K562 (cell line): Measurements from ENCODE around the gene FMNL3. TPM values are rescaled to one million over a fixed set of nuclear protein-coding genes. Genes with fewer than 3 reads are reported as not detected.

Source experiments
- EP400 ChIP-seq: fragments of 450-650 bp; IDR thresholded peaks from 2 replicates; pipeline ENCODE4 v1.6.1; 2017; ENCODE audit warnings: antibody characterized with exemption, mild to moderate bottlenecking, moderate library complexity
- FOXM1 ChIP-seq, 2 experiments: fragments of 450-650 bp in 1 of 2; sonication (generic) in 1 of 2; formaldehyde crosslinking in 1 of 2; IDR thresholded peaks; 2 replicates each; pipeline versions ENCODE4 v1.6.1 to v1.9.0; 2017 to 2022; ENCODE audit warnings: low read depth in 2 of 2, mild to moderate bottlenecking in 2 of 2, missing genetic modification reagents in 1 of 2, moderate library complexity in 1 of 2
- GATAD2B ChIP-seq: fragments of 450-650 bp; IDR thresholded peaks from 2 replicates; pipeline ENCODE4 v1.6.1; 2017; ENCODE audit warnings: mild to moderate bottlenecking, borderline replicate concordance
- MYC ChIP-seq, 2 experiments: fragments of 250-450 bp in 1 of 2; sonication (Bioruptor Pico) in 1 of 2; IDR thresholded peaks; 2 replicates each; pipeline versions ENCODE4 v1.5.1 to v1.6.1; 2012 to 2021; ENCODE audit warnings: low read depth in 2 of 2, borderline replicate concordance in 1 of 2, improper control_type of control experiment in 1 of 2, low read length in 1 of 2, mild to moderate bottlenecking in 1 of 2, moderate library complexity in 1 of 2
- NONO ChIP-seq, 2 experiments: fragments of 200-400 bp in 1 of 2; fragments of 450-650 bp in 1 of 2; formaldehyde crosslinking in 1 of 2; IDR thresholded peaks; 2 replicates each; pipeline ENCODE4 v1.6.1; 2017; ENCODE audit warnings: low read depth in 2 of 2, mild to moderate bottlenecking in 2 of 2, moderate library complexity in 2 of 2, low read length in 1 of 2
- NR2C2 ChIP-seq, 2 experiments: fragments of 200-800 bp in 1 of 2; sonication (Bioruptor generic) in 1 of 2; sonication (generic) in 1 of 2; formaldehyde crosslinking in 1 of 2; IDR thresholded peaks; 2 replicates each; pipeline versions ENCODE4 v1.6.1 to v1.8.0; 2016 to 2022; ENCODE audit warnings: mild to moderate bottlenecking in 1 of 2, missing compliant biosample characterization in 1 of 2, missing genetic modification characterization in 1 of 2, missing genetic modification reagents in 1 of 2
- POLR2H ChIP-seq: IDR thresholded peaks from 2 replicates; pipeline ENCODE4 v1.6.1; 2016; ENCODE audit warnings: missing genetic modification characterization, low read depth, mild to moderate bottlenecking, control low read depth, missing compliant biosample characterization, moderate library complexity
- RCOR1 ChIP-seq, 2 experiments: IDR thresholded peaks; 2 replicates each; pipeline ENCODE4 v1.6.1; 2012; ENCODE audit warnings: low read depth in 2 of 2, low read length in 2 of 2, borderline replicate concordance in 1 of 2, improper control_type of control experiment in 1 of 2
- SMARCA4 ChIP-seq: fragments of 450-650 bp; IDR thresholded peaks from 2 replicates; pipeline ENCODE4 v1.6.1; 2016
- SUPT5H ChIP-seq: fragments of 450-650 bp; IDR thresholded peaks from 2 replicates; pipeline ENCODE4 v1.6.1; 2016
- TCF3 ChIP-seq: sonication (generic); formaldehyde crosslinking; IDR thresholded peaks from 2 replicates; pipeline ENCODE4 v1.4.0; 2020; ENCODE audit warnings: mild to moderate bottlenecking, missing genetic modification reagents
- ZNF224 ChIP-seq: sonication (generic); formaldehyde crosslinking; IDR thresholded peaks from 2 replicates; pipeline ENCODE4 v1.8.0; 2022; ENCODE audit warnings: mild to moderate bottlenecking, missing genetic modification reagents
- ZNF586 ChIP-seq: fragments of 450-650 bp; formaldehyde crosslinking; conservative IDR thresholded peaks from 2 replicates; pipeline ENCODE4 v1.4.0; 2020; ENCODE audit warnings: mild to moderate bottlenecking, moderate library complexity
- ZNF830 ChIP-seq: fragments of 250-450 bp; sonication (Bioruptor Pico); IDR thresholded peaks from 2 replicates; pipeline ENCODE4 v1.5.0; 2021; ENCODE audit warnings: mild to moderate bottlenecking
- polyA plus RNA-seq, 8 experiments: library from polyadenylated mRNA; depleted of rRNA in 4 of 8; stranded (reverse) in 5 of 8; unstranded in 3 of 8; fragments of >200 nt; fragmentation: Nextera tagmentation in 2 of 8; fragmentation: Illumina TruSeq in 1 of 8; extraction: Ambion mirVana in 2 of 8; extraction: Trizol in 1 of 8; gene quantifications; 2 replicates each; pipeline versions ENCODE4 v1.2.1 to v1.2.3, GENCODE V29; 2011 to 2014; ENCODE audit warnings: inconsistent platforms in 1 of 8, missing spikeins in 1 of 8
- total RNA-seq, 7 experiments: library from RNA; depleted of rRNA in 6 of 7; stranded (reverse); fragments of >200 nt in 6 of 7; fragmentation: Illumina TruSeq in 2 of 7; extraction: Trizol in 2 of 7; gene quantifications; 2 replicates each; pipeline versions ENCODE4 v1.2.1 to v1.2.3, GENCODE V29; 2011 to 2021; ENCODE audit warnings: low replicate concordance in 1 of 7
- TF ChIP-seq, protein P1 (sequence below): fragments of 450-650 bp; IDR thresholded peaks from 2 replicates; pipeline ENCODE4 v1.6.1; 2016; ENCODE audit warnings: borderline replicate concordance
- TF ChIP-seq, protein P2 (sequence below): fragments of 150-350 bp; conservative IDR thresholded peaks from 2 replicates; pipeline ENCODE4 v1.6.1; 2014; ENCODE audit warnings: low read length
- TF ChIP-seq, protein P3 (sequence below), 2 experiments: fragments of 450-650 bp in 1 of 2; sonication (generic) in 1 of 2; formaldehyde crosslinking in 1 of 2; IDR thresholded peaks in 1 of 2; conservative IDR thresholded peaks in 1 of 2; 2 replicates each; pipeline versions ENCODE4 v1.6.1 to v1.8.1; 2016 to 2023; ENCODE audit warnings: mild to moderate bottlenecking in 2 of 2, moderate library complexity in 2 of 2, inconsistent platforms in 1 of 2, missing genetic modification reagents in 1 of 2

Gene FMNL3
- total and polyA plus RNA-seq, 9 of the 15 experiments (the other 6 are each of a cell fraction or from before 2014, with no cell fraction given) = 0.49 to 14.4 (median 6.8) TPM

DNA sequence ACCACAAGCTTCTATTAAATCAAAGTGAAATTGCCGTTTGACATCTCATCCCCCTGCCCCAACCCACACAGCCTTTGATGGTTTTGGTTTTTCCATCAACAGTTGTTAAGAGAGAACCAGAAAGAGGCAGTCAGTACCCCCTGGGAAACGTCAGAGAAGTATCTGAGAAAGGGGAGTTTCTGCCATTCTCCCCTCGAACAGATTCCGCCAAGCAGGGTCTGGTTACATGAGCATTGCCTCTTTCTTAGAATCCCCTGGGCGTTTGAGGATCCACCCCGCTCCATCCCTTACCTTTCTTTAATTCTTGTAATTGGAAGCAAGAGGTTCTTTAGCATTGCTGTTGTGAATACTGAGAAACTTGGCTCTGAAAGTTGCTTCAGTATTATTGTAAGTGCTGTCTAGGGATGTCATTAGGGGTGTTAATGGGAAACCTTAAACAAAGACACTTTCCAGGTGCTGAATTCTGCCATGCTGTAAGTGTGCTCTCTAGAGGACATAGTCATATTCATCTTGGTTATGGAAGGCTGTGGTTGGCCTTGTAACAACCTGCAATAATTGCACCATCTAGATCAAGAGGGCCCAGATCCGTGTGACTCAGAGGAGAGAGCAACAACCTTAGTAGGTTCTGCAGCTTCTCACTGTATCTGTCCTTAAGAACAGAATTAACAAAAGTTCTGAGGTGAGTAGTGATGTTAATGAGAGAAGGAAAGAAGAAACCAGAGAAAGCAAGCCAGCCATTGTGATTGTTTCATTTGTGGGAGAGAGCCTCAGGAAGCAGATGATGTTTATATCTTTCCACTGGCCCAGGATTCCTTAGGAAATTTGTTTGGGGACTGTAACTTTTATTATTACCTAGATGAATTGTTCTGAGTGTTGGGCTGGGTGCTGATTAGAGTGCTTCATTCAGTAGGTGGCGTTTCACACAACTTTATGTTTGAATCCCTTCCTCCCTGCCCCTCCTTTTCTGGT is 43.1 kb upstream of the FMNL3 start (continued):
- TF ChIP-seq FOXM1 (IDR thresholded peaks at IDR 0.05; ENCODE audit: low read depth) (no peak), FOXM1 (CRISPR knock-in tag; IDR thresholded peaks at IDR 0.05; ENCODE audit: low read depth) (no peak), NONO (IDR thresholded peaks at IDR 0.05; ENCODE audit: low read depth in 2 of 2, low read length in 1 of 2) (0 out of 4 replicates have a peak, but pooled peaks of 1 of the 2 experiments have one; percentile 45), TCF3 (0 out of 2 replicates have a peak, but pooled peaks have one; percentile 38), RCOR1 (IDR thresholded peaks at IDR 0.05; ENCODE audit: borderline replicate concordance in 1 of 2, low read depth in 2 of 2, low read length in 2 of 2) (peak in 1 of 2 experiments; percentile 31; a peak in 1 of 4 replicates), SMARCA4 (peak; percentile 66), GATAD2B (no peak), EP400 (peak; percentile 81), ZNF224 (no peak), ZNF586 (CRISPR knock-in tag) (no peak), SUPT5H (peak; percentile 19; the same call in 1 of the 2 replicates), ZNF830 (CRISPR knock-in tag) (no peak), MYC (IDR thresholded peaks at IDR 0.05; ENCODE audit: low read depth, low read length) (peak; percentile 84), MYC (CRISPR knock-in tag; IDR thresholded peaks at IDR 0.05; ENCODE audit: borderline replicate concordance, low read depth) (no peak), NR2C2 (CRISPR knock-in tag; IDR thresholded peaks at IDR 0.05) (no peak), NR2C2 (tag; IDR thresholded peaks at IDR 0.05) (peak; percentile 20), POLR2H (tag) (peak; percentile 68; the same call in 1 of the 2 replicates)
- TF ChIP-seq, protein P1, sequence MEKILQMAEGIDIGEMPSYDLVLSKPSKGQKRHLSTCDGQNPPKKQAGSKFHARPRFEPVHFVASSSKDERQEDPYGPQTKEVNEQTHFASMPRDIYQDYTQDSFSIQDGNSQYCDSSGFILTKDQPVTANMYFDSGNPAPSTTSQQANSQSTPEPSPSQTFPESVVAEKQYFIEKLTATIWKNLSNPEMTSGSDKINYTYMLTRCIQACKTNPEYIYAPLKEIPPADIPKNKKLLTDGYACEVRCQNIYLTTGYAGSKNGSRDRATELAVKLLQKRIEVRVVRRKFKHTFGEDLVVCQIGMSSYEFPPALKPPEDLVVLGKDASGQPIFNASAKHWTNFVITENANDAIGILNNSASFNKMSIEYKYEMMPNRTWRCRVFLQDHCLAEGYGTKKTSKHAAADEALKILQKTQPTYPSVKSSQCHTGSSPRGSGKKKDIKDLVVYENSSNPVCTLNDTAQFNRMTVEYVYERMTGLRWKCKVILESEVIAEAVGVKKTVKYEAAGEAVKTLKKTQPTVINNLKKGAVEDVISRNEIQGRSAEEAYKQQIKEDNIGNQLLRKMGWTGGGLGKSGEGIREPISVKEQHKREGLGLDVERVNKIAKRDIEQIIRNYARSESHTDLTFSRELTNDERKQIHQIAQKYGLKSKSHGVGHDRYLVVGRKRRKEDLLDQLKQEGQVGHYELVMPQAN = no peak
- TF ChIP-seq, protein P2, sequence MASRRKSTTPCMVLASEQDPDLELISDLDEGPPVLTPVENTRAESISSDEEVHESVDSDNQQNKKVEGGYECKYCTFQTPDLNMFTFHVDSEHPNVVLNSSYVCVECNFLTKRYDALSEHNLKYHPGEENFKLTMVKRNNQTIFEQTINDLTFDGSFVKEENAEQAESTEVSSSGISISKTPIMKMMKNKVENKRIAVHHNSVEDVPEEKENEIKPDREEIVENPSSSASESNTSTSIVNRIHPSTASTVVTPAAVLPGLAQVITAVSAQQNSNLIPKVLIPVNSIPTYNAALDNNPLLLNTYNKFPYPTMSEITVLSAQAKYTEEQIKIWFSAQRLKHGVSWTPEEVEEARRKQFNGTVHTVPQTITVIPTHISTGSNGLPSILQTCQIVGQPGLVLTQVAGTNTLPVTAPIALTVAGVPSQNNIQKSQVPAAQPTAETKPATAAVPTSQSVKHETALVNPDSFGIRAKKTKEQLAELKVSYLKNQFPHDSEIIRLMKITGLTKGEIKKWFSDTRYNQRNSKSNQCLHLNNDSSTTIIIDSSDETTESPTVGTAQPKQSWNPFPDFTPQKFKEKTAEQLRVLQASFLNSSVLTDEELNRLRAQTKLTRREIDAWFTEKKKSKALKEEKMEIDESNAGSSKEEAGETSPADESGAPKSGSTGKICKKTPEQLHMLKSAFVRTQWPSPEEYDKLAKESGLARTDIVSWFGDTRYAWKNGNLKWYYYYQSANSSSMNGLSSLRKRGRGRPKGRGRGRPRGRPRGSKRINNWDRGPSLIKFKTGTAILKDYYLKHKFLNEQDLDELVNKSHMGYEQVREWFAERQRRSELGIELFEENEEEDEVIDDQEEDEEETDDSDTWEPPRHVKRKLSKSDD = no peak
- TF ChIP-seq, protein P3, sequence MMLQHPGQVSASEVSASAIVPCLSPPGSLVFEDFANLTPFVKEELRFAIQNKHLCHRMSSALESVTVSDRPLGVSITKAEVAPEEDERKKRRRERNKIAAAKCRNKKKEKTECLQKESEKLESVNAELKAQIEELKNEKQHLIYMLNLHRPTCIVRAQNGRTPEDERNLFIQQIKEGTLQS (IDR thresholded peaks at IDR 0.05) = peak; percentile 92
- TF ChIP-seq, protein P3 (CRISPR knock-in tag; conservative IDR thresholded peaks at IDR 0.05) = no peak; the same call in 1 of the 2 replicates
